Right lobe of liver (tissue), 4 donors: Measurements from ENCODE around the gene ANO9.

Experiments
- POLR2A ChIP-seq: fragments of 450-650 bp; IDR thresholded peaks from one replicate; pipeline ENCODE4 v1.6.1; 2017; ENCODE audit warnings: antibody characterized with exemption, mild to moderate bottlenecking
- TF ChIP-seq, protein P1 (sequence below), 4 donors: fragments of 200-600 bp in 3 of 4; fragments of 450-650 bp in 1 of 4; IDR thresholded peaks; one replicate each; pipeline versions ENCODE4 v1.5.1 to v1.8.0; 2016 to 2022; ENCODE audit warnings: antibody characterized with exemption in 4 of 4, mild to moderate bottlenecking in 2 of 4
- donor health status: DM: no; HTN: no; CAD: no.
- donor health status: DM: no; HTN: no; CAD: no.
- donor health status: DM: no; HTN: yes; CAD: no.

- no peak for TF ChIP-seq POLR2A
- TF ChIP-seq, protein P1, sequence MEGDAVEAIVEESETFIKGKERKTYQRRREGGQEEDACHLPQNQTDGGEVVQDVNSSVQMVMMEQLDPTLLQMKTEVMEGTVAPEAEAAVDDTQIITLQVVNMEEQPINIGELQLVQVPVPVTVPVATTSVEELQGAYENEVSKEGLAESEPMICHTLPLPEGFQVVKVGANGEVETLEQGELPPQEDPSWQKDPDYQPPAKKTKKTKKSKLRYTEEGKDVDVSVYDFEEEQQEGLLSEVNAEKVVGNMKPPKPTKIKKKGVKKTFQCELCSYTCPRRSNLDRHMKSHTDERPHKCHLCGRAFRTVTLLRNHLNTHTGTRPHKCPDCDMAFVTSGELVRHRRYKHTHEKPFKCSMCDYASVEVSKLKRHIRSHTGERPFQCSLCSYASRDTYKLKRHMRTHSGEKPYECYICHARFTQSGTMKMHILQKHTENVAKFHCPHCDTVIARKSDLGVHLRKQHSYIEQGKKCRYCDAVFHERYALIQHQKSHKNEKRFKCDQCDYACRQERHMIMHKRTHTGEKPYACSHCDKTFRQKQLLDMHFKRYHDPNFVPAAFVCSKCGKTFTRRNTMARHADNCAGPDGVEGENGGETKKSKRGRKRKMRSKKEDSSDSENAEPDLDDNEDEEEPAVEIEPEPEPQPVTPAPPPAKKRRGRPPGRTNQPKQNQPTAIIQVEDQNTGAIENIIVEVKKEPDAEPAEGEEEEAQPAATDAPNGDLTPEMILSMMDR (IDR thresholded peaks at IDR 0.05): no peak
Observed at GRCh38 chr11:420054-420910, 21.5 kb downstream of the ANO9 start.
